ENCODE results near the gene EYA2. TPM values are rescaled to one million over a fixed set of nuclear protein-coding genes. Genes with fewer than 3 reads are reported as not detected.

The EYA2 gene
- total and polyA plus RNA-seq, 7 donors, result 1.2 to 11.8 (median 3.3) TPM

GRCh38 chr20:46993465-46994095, 98.9 kb downstream of the EYA2 start:
- Histone ChIP-seq H3K4me3 (no peak overlapping the region), H3K4me1 (peaks cover 0 to 8% (median 0%) of the 10 kb centered on the region in 4 donors), H3K27ac (no peak overlapping the region), H3K9me3 (no peaks in the 10 kb centered on the region), H3K27me3 (peaks cover 0 to 10% (median 0%) of the 10 kb centered on the region in 3 donors), H3K36me3 (no peaks in the 10 kb centered on the region)
- 86 to 91% methylated on average over 4 of the region's 4 CpGs for WGBS, 2 donors
- no peak for DNase-seq
- TF ChIP-seq EP300 (IDR thresholded peaks at IDR 0.05), result no peak
- TF ChIP-seq, protein P1, sequence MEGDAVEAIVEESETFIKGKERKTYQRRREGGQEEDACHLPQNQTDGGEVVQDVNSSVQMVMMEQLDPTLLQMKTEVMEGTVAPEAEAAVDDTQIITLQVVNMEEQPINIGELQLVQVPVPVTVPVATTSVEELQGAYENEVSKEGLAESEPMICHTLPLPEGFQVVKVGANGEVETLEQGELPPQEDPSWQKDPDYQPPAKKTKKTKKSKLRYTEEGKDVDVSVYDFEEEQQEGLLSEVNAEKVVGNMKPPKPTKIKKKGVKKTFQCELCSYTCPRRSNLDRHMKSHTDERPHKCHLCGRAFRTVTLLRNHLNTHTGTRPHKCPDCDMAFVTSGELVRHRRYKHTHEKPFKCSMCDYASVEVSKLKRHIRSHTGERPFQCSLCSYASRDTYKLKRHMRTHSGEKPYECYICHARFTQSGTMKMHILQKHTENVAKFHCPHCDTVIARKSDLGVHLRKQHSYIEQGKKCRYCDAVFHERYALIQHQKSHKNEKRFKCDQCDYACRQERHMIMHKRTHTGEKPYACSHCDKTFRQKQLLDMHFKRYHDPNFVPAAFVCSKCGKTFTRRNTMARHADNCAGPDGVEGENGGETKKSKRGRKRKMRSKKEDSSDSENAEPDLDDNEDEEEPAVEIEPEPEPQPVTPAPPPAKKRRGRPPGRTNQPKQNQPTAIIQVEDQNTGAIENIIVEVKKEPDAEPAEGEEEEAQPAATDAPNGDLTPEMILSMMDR (IDR thresholded peaks at IDR 0.05), result no peak
- TF ChIP-seq POLR2A (IDR thresholded peaks at IDR 0.05), result no peak
- TF ChIP-seq POLR2AphosphoS5 (IDR thresholded peaks at IDR 0.05), result no peak
- intact Hi-C loops (cut with DNase I), result no loop called here

DNA sequence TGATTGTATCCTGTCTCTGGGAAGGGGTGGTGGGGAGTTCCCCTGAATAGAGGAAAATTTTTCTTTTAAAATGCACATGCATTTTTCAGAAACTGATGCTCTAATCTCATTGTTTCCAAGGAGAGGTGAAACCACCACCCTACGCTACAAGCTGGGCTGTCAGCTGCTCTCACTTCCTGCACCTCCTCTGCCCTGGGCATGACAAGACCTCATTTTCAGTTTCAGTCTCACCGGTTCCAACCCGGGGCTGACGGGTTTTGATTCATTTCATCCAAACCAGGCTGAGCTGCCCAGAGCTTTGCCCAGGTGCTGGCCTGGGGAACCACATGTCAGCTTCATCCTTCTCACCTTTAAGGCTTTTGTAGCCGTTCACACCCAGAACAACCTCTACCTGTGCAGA, 99.7 kb downstream of the EYA2 start:
- peaks cover 0 to 8% (median 0%) of the 10 kb centered on the region in 4 donors for H3K4me1 ChIP-seq
- intact Hi-C loops (cut with DNase I), result no loop called here
- H3K9me3 ChIP-seq, result no peaks in the 10 kb centered on the region
- WGBS, 2 donors, result 27 to 46% methylated on average over 5 of the region's 5 CpGs
- no peak for DNase-seq
- no peak overlapping the region for H3K4me3 ChIP-seq
- TF ChIP-seq EP300 (IDR thresholded peaks at IDR 0.05) (no peak), POLR2A (IDR thresholded peaks at IDR 0.05) (no peak), POLR2AphosphoS5 (IDR thresholded peaks at IDR 0.05) (no peak)
- TF ChIP-seq, protein P1 (IDR thresholded peaks at IDR 0.05), result no peak
- no peaks in the 10 kb centered on the region for H3K36me3 ChIP-seq
- peaks cover 0 to 10% (median 0%) of the 10 kb centered on the region in 3 donors for H3K27me3 ChIP-seq
- H3K27ac ChIP-seq, result no peak overlapping the region

DNA sequence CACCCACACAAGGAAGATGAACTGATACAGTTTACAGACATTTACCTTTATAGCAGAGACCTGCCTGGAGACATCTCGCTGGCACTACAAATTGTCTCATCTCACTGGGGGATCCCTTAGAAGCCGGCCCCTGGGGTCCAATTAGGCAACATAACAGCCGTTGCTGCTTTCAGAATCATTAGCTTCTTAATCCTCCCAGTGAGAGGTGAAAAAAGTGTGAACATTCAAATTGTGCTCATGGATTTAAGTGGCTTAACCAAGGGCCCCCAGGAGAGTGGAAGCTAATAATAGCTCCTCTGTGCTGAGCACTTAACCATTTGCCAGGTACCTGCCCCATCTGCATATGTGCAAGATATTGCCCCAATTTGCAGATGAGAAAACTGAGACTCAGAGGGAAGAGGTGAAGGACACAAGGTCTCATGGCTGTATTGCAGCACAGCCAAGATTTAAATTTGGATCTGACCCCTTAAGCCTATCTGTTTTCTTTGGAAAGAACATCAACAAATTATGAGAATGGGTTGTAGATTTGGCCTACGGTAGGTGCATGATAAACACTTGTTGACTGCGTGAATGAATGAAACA, 101.0 kb downstream of the EYA2 start:
- DNase-seq, result no peak
- Histone ChIP-seq H3K4me1 (peaks cover 0 to 4% (median 0%) of the 10 kb centered on the region in 4 donors), H3K4me3 (no peak overlapping the region), H3K36me3 (no peaks in the 10 kb centered on the region), H3K27ac (no peak overlapping the region), H3K9me3 (no peaks in the 10 kb centered on the region), H3K27me3 (peaks cover 0 to 13% (median 0%) of the 10 kb centered on the region in 3 donors)
- intact Hi-C loops (cut with DNase I), result no loop called here
- TF ChIP-seq EP300 (IDR thresholded peaks at IDR 0.05) (no peak), POLR2A (IDR thresholded peaks at IDR 0.05) (no peak)
- WGBS, 2 donors, result 58 to 90% methylated on average over 5 of the region's 5 CpGs

DNA sequence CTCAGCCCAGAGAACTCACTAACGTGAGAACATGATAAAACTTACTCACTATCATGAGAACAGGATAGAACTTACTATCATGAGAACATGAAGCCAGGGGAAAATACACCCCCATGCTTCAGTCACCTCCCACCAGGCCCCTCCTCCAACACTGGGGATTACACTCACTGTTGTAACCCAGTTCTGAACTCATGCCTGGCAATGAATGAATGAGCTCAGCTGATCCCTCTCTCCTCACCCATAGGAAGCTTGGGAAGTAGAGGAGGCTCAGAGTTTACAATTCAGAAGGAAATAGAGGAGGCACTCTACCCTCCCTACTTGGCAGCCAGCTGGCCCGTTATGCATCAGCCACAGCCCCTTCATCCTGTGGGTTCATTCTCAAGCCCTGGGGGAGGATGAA, 102.5 kb downstream of the EYA2 start:
- no peak overlapping the region for H3K27ac ChIP-seq
- intact Hi-C loops (cut with DNase I), result no loop called here
- H3K36me3 ChIP-seq, result no peaks in the 10 kb centered on the region
- no peaks in the 10 kb centered on the region for H3K9me3 ChIP-seq
- no peaks in the 10 kb centered on the region for H3K4me1 ChIP-seq
- 69 to 79% methylated on average over 2 of the region's 2 CpGs for WGBS, 2 donors
- peaks cover 0 to 13% (median 0%) of the 10 kb centered on the region in 3 donors for H3K27me3 ChIP-seq
- no peak for DNase-seq
- H3K4me3 ChIP-seq, result no peak overlapping the region
- TF ChIP-seq EP300 (IDR thresholded peaks at IDR 0.05) (no peak), POLR2AphosphoS5 (IDR thresholded peaks at IDR 0.05) (no peak), POLR2A (IDR thresholded peaks at IDR 0.05) (no peak)
- TF ChIP-seq, protein P1 (IDR thresholded peaks at IDR 0.05), result no peak

- TF ChIP-seq POLR2A (IDR thresholded peaks at IDR 0.05), result no peak
- Histone ChIP-seq H3K4me3 (no peak overlapping the region), H3K4me1 (no peaks in the 10 kb centered on the region), H3K27me3 (peaks cover 0 to 8% (median 0%) of the 10 kb centered on the region in 3 donors), H3K27ac (no peak overlapping the region), H3K9me3 (no peaks in the 10 kb centered on the region), H3K36me3 (no peaks in the 10 kb centered on the region)
- 40 to 71% methylated on average over 6 of the region's 6 CpGs for WGBS, 2 donors
- DNase-seq, result no peak
- intact Hi-C loops (cut with DNase I), result no loop called here
Observed at GRCh38 chr20:46998477-46999240, 104.0 kb downstream of the EYA2 start.

Data from sigmoid colon (tissue), 7 donors.